Gastrocnemius medialis (tissue), 4 donors: ENCODE data around the gene ANGEL1. TPM values are rescaled to one million over a fixed set of nuclear protein-coding genes. Genes with fewer than 3 reads are reported as not detected.

Experiments
- ATAC-seq, 2 donors: fragments of 150-250 bp; one replicate each; pipeline ENCODE4 v1.9.1; 2016
- DNase-seq, 2 donors: peaks; one replicate each; pipeline ENCODE4 v3.0.0-alpha.2; 2019
- H3K27ac ChIP-seq, 4 donors: fragments of 200-600 bp; sonication (generic); 1 replicate in 1 of 4; 2 replicates in 3 of 4; pipeline ENCODE4 v1.5.1; 2016 to 2018; ENCODE audit warnings: mild to moderate bottlenecking in 2 of 4, moderate library complexity in 1 of 4
- H3K27me3 ChIP-seq, 3 donors: fragments of 200-600 bp; sonication (generic) in 2 of 3; 1 replicate in 1 of 3; 2 replicates in 2 of 3; pipeline versions ENCODE4 v1.5.1 to v1.6.0; 2016 to 2019; ENCODE audit warnings: mild to moderate bottlenecking in 1 of 3, moderate library complexity in 1 of 3
- H3K36me3 ChIP-seq, 2 donors: fragments of 200-600 bp; sonication (generic) in 1 of 2; one replicate each; pipeline ENCODE4 v1.5.1; 2017 to 2018
- H3K4me1 ChIP-seq, 2 donors: fragments of 200-600 bp; sonication (generic) in 1 of 2; one replicate each; pipeline ENCODE4 v1.5.1; 2016 to 2017; ENCODE audit warnings: mild to moderate bottlenecking in 2 of 2
- H3K4me3 ChIP-seq, 4 donors: fragments of 200-600 bp; sonication (generic) in 3 of 4; 1 replicate in 1 of 4; 2 replicates in 3 of 4; pipeline ENCODE4 v1.5.1; 2016 to 2019; ENCODE audit warnings: mild to moderate bottlenecking in 2 of 4
- H3K9me3 ChIP-seq, 3 donors: fragments of 200-600 bp; sonication (generic) in 2 of 3; 1 replicate in 1 of 3; 2 replicates in 2 of 3; pipeline ENCODE4 v1.5.1; 2016 to 2019
- POLR2A ChIP-seq, 2 donors: fragments of 450-650 bp; IDR thresholded peaks; one replicate each; pipeline ENCODE4 v1.6.1; 2017; ENCODE audit warnings: antibody characterized with exemption in 2 of 2, mild to moderate bottlenecking in 2 of 2, moderate library complexity in 2 of 2
- in situ Hi-C, 4 donors: fragments of 200-750 bp; cut with MboI; loops; one replicate each; pipeline versions ENCODE4 v1.15.0 to v1.8.0; 2017; ENCODE audit warnings: low sequenced_read_pairs in 4 of 4
- intact Hi-C: fragments of 100-400 bp; cut with DNase I; formaldehyde crosslinking; loops from one replicate; pipeline ENCODE4 v1.15.1; 2023; ENCODE audit warnings: low total_unique reads
- total RNA-seq, 4 donors: library from RNA; depleted of rRNA; stranded (reverse); fragments of >200 nt; gene quantifications; one replicate each; pipeline versions ENCODE4 v1.1.0 to v1.2.3, GENCODE V29; 2016
- TF ChIP-seq, protein P1 (sequence below), 5 experiments: fragments of 450-650 bp in 3 of 5; fragments of 200-600 bp in 2 of 5; sonication (generic) in 2 of 5; IDR thresholded peaks in 4 of 5; conservative IDR thresholded peaks in 1 of 5; 1 replicate in 4 of 5; 2 replicates in 1 of 5; pipeline ENCODE4 v1.5.1; 2016 to 2019; ENCODE audit warnings: antibody characterized with exemption in 5 of 5, mild to moderate bottlenecking in 3 of 5, moderate library complexity in 3 of 5

Gene ANGEL1
- total RNA-seq, 4 donors from 2014 or later, result 8.6 to 16.9 (median 12.7) TPM

DNA sequence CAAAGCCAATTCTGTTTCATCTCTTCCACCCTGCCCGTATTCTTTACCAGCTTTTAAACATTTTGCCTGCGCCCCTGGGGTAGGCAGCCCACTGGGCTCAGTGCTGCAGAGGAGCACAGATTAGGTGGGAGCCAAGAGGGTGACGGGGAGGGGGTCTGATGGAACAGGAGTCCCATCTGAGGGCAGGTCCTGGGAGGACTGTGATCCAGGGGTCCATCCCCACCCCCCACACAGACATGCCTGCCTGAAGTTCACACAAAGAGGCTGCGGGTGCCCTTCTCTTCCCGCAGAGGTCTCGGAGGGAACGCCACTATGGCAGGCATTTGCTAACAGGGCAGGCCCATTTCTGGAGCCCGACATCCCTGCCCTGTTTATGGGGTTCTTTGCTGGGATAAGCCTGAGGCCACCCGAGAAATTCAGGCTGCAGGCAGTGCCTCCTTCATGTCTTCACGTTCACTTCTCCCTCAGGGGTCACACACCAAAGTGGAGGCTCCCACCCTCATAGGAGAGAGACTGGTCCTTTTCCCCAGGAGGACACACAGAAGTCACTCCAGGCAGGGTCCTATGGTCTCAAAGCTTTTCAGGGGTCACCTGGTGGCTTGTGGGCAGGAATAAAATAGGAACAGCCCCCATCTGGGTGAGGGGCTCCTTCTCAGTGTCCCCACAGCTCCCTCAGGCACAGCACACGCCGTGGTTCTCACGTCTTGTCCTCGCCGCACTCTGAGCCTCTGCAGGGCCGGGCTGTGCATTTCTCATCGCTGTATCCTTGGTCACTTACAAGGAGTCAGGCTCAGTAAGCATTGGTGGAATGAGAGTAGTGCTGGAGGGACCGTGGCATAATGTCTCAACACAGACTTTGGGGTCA is 38.5 kb downstream of the ANGEL1 start:
- intact Hi-C loops, result no loop called here

DNA sequence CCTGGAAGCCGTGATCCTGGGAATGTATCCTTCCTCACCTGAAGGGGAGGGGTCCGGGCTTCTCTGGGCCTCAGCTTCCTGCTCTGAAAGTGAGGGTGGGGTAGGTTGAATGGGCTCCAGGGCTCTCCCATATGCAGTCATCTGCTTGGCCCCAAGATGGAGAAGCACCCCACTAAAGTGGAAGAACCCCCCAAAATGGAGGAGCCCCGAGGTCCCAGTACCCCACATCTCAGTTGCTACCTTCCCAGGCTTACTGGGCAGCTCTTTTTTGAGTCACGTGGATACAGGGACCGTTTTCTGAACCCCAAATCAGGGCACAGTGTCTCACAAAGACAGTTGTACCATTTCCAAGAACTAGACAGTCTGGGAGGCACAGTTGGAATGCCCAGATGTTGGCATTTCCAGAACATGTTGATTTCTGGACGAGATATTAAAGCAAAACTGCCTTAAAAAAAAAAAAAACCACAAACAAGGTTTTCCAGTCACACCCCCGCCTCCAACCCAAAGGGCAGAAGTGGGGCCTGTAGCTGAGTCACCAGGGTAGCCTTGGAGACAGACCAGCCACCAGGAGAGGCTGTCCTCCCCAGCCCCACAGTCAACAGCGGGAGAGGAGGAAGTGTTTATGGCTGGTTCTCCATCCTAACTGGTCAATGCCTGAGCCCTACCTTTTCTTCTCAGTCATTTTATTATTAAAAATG is 39.3 kb downstream of the ANGEL1 start:
- H3K27me3 ChIP-seq, result peaks cover 0 to 6% (median 5%) of the 10 kb centered on the region in 3 donors
- intact Hi-C loops (no loop called here), in situ Hi-C loops (no loop called here)
- TF ChIP-seq POLR2A (IDR thresholded peaks at IDR 0.05), result no peak
- TF ChIP-seq, protein P1, sequence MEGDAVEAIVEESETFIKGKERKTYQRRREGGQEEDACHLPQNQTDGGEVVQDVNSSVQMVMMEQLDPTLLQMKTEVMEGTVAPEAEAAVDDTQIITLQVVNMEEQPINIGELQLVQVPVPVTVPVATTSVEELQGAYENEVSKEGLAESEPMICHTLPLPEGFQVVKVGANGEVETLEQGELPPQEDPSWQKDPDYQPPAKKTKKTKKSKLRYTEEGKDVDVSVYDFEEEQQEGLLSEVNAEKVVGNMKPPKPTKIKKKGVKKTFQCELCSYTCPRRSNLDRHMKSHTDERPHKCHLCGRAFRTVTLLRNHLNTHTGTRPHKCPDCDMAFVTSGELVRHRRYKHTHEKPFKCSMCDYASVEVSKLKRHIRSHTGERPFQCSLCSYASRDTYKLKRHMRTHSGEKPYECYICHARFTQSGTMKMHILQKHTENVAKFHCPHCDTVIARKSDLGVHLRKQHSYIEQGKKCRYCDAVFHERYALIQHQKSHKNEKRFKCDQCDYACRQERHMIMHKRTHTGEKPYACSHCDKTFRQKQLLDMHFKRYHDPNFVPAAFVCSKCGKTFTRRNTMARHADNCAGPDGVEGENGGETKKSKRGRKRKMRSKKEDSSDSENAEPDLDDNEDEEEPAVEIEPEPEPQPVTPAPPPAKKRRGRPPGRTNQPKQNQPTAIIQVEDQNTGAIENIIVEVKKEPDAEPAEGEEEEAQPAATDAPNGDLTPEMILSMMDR (IDR thresholded peaks at IDR 0.05 in 4 of 5, conservative IDR thresholded peaks at IDR 0.05 in 1 of 5), result no peak
- no peak overlapping the region for H3K4me3 ChIP-seq
- peak; percentile 38 to 43 for DNase-seq
- peak in 1 of 2 donors; percentile 50 for ATAC-seq
- H3K36me3 ChIP-seq, result no peaks in the 10 kb centered on the region
- no peaks in the 10 kb centered on the region for H3K9me3 ChIP-seq
- peak overlapping the region; percentile 47 to 77 (median 72) for H3K27ac ChIP-seq
- H3K4me1 ChIP-seq, result peaks cover 9 to 10% of the 10 kb centered on the region in 2 donors

More for the DNA sequence above, 38.5 kb downstream of the ANGEL1 start:
- ATAC-seq (no peak), DNase-seq (no peak)
- no peaks in the 10 kb centered on the region for H3K9me3 ChIP-seq
- TF ChIP-seq, protein P1 (IDR thresholded peaks at IDR 0.05 in 4 of 5, conservative IDR thresholded peaks at IDR 0.05 in 1 of 5), result no peak
- no peak for TF ChIP-seq POLR2A (IDR thresholded peaks at IDR 0.05)
- H3K27me3 ChIP-seq, result peaks cover 0 to 6% (median 5%) of the 10 kb centered on the region in 3 donors
- H3K4me3 ChIP-seq, result no peak overlapping the region
- no peaks in the 10 kb centered on the region for H3K36me3 ChIP-seq
- peaks cover 6 to 10% of the 10 kb centered on the region in 2 donors for H3K4me1 ChIP-seq
- H3K27ac ChIP-seq, result peak overlapping the region in 3 of 4 donors; percentile 68 to 77 (median 76)
- in situ Hi-C loops, result no loop called here

DNA sequence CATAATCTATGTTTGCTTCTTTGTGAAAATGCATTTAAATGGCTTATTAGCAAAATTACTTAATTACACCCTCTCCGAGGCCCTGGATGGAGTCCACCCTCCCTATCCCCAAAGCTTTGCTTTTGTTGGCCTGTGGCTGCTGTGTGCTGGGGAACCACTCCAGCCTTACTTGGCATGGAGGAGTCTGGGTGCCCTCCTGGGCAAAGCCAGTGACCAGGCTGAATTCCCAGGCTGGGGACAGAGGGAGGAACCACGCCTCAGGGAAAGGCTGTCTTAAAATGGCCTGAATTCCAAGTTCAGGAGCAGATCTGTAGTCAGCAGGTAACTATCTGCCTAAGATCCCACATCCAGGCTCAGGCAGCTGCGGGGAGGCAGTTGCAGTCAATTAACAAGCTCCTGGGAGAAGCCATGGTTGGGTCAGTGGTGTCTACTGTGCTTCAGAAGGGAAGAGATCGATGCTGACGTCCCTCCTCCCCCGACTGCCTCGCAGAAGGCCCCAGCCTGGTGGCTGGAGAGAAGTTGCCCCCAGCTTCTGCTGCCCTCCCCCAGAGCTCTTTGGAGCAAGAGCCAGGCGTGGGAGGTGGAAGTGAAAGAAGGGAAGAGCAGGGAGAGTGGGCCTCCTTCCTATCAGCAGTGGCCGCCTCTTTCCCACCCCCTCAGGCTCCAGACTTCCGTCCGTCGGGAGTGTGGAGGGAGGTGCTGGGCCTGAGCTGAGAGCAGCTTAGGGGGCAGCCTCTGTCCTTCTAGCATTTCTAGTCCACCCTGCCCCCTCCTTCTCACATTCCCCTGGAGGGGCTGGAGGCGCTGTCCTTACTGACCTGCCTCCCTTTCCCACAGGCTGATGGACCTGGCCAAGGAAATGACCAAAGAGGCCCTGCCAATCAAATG is 40.1 kb downstream of the ANGEL1 start:
- Histone ChIP-seq H3K27ac (peak overlapping the region; percentile 47 to 77 (median 72)), H3K27me3 (peaks cover 0 to 6% (median 5%) of the 10 kb centered on the region in 3 donors), H3K4me3 (peak overlapping the region in 1 of 4 donors; percentile 7), H3K4me1 (peaks cover 10 to 12% of the 10 kb centered on the region in 2 donors), H3K9me3 (no peaks in the 10 kb centered on the region), H3K36me3 (no peaks in the 10 kb centered on the region)
- in situ Hi-C loops, result no loop called here
- TF ChIP-seq, protein P1 (IDR thresholded peaks at IDR 0.05 in 4 of 5, conservative IDR thresholded peaks at IDR 0.05 in 1 of 5), result no peak
- TF ChIP-seq POLR2A (IDR thresholded peaks at IDR 0.05), result no peak
- no peak for DNase-seq
- intact Hi-C loops, result no loop called here
- peak in 1 of 2 donors; percentile 65 for ATAC-seq

DNA sequence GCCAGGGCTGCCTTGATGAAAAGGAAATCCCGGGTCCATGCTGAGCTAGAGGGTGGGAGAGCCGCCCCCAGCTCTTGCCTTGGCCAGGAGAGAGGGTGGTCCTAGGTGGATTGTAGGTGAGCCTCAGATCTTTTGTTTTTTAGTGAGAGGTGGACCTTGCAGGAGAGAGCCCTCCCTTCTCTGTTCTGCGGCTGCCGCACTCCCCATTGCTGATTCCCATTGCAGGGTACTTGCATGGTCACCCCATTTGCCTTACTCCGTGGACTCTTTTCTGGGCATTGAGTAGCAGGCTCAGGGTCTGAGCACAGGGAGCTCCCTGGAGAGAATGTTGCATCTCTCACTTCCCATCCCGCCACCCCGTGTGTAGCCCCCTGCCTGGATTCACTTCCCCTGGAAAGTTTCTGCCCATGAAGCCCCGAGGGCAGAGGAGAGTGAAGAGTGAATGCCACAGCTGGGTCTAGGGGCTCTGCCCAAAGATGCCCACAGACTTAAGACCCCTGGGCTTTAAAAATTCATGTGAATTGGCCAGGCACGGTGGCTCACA is 41.2 kb downstream of the ANGEL1 start:
- Histone ChIP-seq H3K4me3 (no peak overlapping the region), H3K27me3 (peaks cover 0 to 6% (median 5%) of the 10 kb centered on the region in 3 donors), H3K36me3 (no peaks in the 10 kb centered on the region), H3K4me1 (peaks cover 10 to 12% of the 10 kb centered on the region in 2 donors), H3K27ac (no peak overlapping the region), H3K9me3 (no peaks in the 10 kb centered on the region)
- no peak for ATAC-seq
- no peak for DNase-seq
- no peak for TF ChIP-seq POLR2A (IDR thresholded peaks at IDR 0.05)
- TF ChIP-seq, protein P1 (IDR thresholded peaks at IDR 0.05 in 4 of 5, conservative IDR thresholded peaks at IDR 0.05 in 1 of 5), result no peak
- in situ Hi-C loops, result no loop called here
- intact Hi-C loops, result no loop called here
